Fibroblast of lung (primary cell): ENCODE results near the gene NCSTN. TPM values are rescaled to one million over a fixed set of nuclear protein-coding genes. Genes with fewer than 3 reads are reported as not detected.

ENCODE experiments used
- DNase-seq, 2 donors: peaks; one replicate each; pipeline versions ENCODE4 v3.0.0 to v3.0.0-alpha.2; 2010; ENCODE audit warnings: low read depth in 2 of 2
- H2AFZ ChIP-seq: 2 replicates; pipeline ENCODE4 v1.5.1; 2012; ENCODE audit warnings: low read length, control low read depth, inconsistent platforms
- H3K27ac ChIP-seq: 2 replicates; pipeline ENCODE4 v1.5.1; 2011; ENCODE audit warnings: low read length, control low read depth; ENCODE audit not compliant: insufficient read depth
- H3K27me3 ChIP-seq: 2 replicates; pipeline ENCODE4 v1.5.1; 2011; ENCODE audit warnings: mild to moderate bottlenecking, low read length; ENCODE audit not compliant: control insufficient read depth, insufficient read depth
- H3K36me3 ChIP-seq: 2 replicates; pipeline ENCODE4 v1.5.1; 2011; ENCODE audit warnings: low read length; ENCODE audit not compliant: control insufficient read depth, insufficient read depth
- H3K4me1 ChIP-seq: 2 replicates; pipeline ENCODE4 v1.5.1; 2011; ENCODE audit warnings: low read length; ENCODE audit not compliant: control insufficient read depth, insufficient read depth; ENCODE audit errors: extremely low read depth
- H3K4me2 ChIP-seq: 2 replicates; pipeline ENCODE4 v1.5.1; 2011; ENCODE audit warnings: low read length, control low read depth; ENCODE audit not compliant: insufficient read depth; ENCODE audit errors: extremely low read depth
- H3K4me3 ChIP-seq, 4 experiments: fragments of 200-600 bp in 1 of 4; sonication (generic) in 1 of 4; replicated peaks in 1 of 4; 2 replicates each; pipeline ENCODE4 v1.5.1; 2011 to 2016; ENCODE audit warnings: low read length in 4 of 4, low read depth in 3 of 4, mild to moderate bottlenecking in 3 of 4, control low read depth in 2 of 4, inconsistent platforms in 1 of 4, mixed read lengths in 1 of 4; ENCODE audit not compliant: insufficient read depth in 1 of 4; ENCODE audit errors: control extremely low read depth in 1 of 4
- H3K79me2 ChIP-seq: 2 replicates; pipeline ENCODE4 v1.5.1; 2012; ENCODE audit warnings: mild to moderate bottlenecking, low read length, inconsistent platforms; ENCODE audit not compliant: control insufficient read depth, insufficient read depth
- H3K9ac ChIP-seq: 2 replicates; pipeline ENCODE4 v1.5.1; 2011; ENCODE audit warnings: mild to moderate bottlenecking, low read length, control low read depth; ENCODE audit not compliant: insufficient read depth
- H3K9me3 ChIP-seq: 2 replicates; pipeline ENCODE4 v1.5.1; 2012; ENCODE audit warnings: low read depth, low read length; ENCODE audit not compliant: control insufficient read depth, insufficient read depth
- H4K20me1 ChIP-seq: 2 replicates; pipeline ENCODE4 v1.5.1; 2011; ENCODE audit warnings: low read length; ENCODE audit not compliant: control insufficient read depth, insufficient read depth; ENCODE audit errors: extremely low read depth
- EZH2 ChIP-seq: IDR thresholded peaks from 2 replicates; pipeline ENCODE4 v1.5.1; 2012; ENCODE audit warnings: low read length, control low read depth, mild to moderate bottlenecking; ENCODE audit errors: missing control alignments
- polyA plus RNA-seq, 2 donors: library from polyadenylated mRNA; depleted of rRNA in 1 of 2; stranded (reverse) in 1 of 2; unstranded in 1 of 2; fragments of >200 nt; gene quantifications; 2 replicates each; pipeline ENCODE4 v1.2.1, GENCODE V29; 2011 to 2012; ENCODE audit warnings: missing spikeins in 1 of 2
- total RNA-seq: library from RNA; depleted of rRNA; stranded (reverse); fragments of >200 nt; gene quantifications from 2 replicates; pipeline ENCODE4 v1.2.1, GENCODE V29; 2014
- TF ChIP-seq, protein P1 (sequence below), 2 donors: IDR thresholded peaks in 1 of 2; conservative IDR thresholded peaks in 1 of 2; 1 replicate in 1 of 2; 2 replicates in 1 of 2; pipeline ENCODE4 v1.5.1; 2011 to 2012; ENCODE audit warnings: low read length in 2 of 2, control low read depth in 1 of 2, inconsistent platforms in 1 of 2, low read depth in 1 of 2, mild to moderate bottlenecking in 1 of 2

The NCSTN gene
- total and polyA plus RNA-seq, 2 donors (not counting 1 experiment from before 2014, with no cell fraction given) = 97.1 to 188 TPM

DNA sequence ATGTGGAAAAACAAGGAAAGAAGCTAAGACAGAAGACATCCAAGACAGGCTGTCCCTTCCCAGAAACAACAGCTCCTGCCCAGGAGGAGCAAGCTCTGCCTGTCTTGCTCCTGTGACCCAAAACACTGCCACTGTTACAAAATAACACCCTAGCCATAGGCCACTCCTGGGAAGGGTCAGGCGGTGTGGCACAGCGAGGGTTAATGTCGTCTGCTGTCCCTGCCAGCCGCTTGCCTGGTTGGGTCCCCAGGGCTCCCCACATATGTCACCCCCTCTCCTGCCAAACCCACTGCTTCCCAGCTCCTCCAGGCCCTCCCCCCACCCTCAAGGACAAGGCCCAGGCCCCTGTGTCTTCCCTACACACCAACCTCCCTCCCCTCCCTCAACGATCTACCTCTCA lies 19.8 kb downstream of the NCSTN start:
- H4K20me1 ChIP-seq = no peaks in the 10 kb centered on the region
- no peak for TF ChIP-seq EZH2
- TF ChIP-seq, protein P1, sequence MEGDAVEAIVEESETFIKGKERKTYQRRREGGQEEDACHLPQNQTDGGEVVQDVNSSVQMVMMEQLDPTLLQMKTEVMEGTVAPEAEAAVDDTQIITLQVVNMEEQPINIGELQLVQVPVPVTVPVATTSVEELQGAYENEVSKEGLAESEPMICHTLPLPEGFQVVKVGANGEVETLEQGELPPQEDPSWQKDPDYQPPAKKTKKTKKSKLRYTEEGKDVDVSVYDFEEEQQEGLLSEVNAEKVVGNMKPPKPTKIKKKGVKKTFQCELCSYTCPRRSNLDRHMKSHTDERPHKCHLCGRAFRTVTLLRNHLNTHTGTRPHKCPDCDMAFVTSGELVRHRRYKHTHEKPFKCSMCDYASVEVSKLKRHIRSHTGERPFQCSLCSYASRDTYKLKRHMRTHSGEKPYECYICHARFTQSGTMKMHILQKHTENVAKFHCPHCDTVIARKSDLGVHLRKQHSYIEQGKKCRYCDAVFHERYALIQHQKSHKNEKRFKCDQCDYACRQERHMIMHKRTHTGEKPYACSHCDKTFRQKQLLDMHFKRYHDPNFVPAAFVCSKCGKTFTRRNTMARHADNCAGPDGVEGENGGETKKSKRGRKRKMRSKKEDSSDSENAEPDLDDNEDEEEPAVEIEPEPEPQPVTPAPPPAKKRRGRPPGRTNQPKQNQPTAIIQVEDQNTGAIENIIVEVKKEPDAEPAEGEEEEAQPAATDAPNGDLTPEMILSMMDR (conservative IDR thresholded peaks at IDR 0.05 in 1 of 2, IDR thresholded peaks at IDR 0.05 in 1 of 2; ENCODE audit: low read depth in 1 of 2, low read length in 2 of 2) = no peak
- DNase-seq = no peak
- no peak overlapping the region for H3K4me2 ChIP-seq
- H3K9me3 ChIP-seq = no peaks in the 10 kb centered on the region
- no peak overlapping the region for H2AFZ ChIP-seq
- H3K4me1 ChIP-seq = no peaks in the 10 kb centered on the region
- no peak overlapping the region for H3K9ac ChIP-seq
- no peaks in the 10 kb centered on the region for H3K79me2 ChIP-seq
- peaks cover 8% of the 10 kb centered on the region for H3K36me3 ChIP-seq
- H3K27ac ChIP-seq = no peak overlapping the region
- H3K4me3 ChIP-seq = no peak overlapping the region
- H3K27me3 ChIP-seq = no peaks in the 10 kb centered on the region

DNA sequence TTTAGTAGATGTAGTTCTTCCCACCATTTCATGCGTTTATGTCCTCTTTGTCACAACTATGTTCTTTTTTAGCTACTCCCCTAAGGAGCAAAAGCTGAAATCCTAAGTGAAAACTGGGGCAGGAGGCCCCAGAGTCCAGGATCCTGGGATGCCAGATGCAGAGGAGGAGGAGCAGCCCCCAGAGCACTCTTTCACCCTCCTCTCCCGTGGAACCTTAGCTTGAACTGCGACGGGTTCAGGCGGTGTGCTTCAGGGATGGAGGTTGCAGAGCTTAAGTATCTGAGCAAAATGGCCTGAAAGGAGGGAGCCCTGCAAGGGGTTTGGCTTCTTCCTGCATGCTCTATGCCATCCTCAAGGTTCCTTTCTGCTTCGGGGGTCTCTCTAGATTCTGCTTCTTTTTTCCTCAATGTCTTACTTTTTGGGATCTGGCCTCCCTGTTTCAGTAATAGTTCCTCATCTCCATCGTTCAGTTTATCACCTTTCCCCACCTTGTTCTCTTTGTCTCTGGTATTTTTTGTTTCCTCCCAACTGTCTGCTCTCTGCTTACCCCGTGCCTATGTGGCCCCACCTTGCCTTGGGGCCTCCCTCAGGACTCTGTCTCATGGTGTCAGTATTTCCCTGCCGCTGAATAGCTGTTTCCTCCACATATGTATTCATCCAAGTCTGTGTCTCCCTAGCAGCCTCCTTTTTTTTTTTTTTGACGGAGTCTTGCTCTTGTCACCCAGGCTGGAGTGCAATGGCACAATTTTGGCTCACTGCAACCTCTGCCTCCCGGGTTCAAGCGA lies 21.0 kb downstream of the NCSTN start:
- no peak for TF ChIP-seq EZH2
- TF ChIP-seq, protein P1 (conservative IDR thresholded peaks at IDR 0.05 in 1 of 2, IDR thresholded peaks at IDR 0.05 in 1 of 2; ENCODE audit: low read depth in 1 of 2, low read length in 2 of 2) = no peak
- no peak for DNase-seq

DNA sequence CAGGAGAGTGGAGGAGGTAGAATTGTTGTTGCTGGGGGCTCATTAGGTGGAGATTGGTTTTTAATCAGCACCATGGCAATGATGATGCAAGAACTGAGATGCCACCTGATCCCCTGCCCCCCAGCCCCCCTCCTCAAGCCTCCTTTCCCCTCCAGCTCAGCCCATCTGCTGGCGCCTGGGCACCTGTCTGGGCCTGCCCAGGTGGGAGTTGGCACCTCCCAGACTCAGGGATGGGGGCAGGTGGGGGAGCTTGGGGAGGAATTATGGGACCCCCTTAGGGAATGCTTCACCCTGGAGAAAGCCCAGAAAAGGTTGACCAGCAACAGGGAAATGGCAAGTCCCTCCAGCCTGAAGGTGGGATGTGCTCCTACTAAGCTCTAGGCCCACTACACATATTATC lies 22.1 kb downstream of the NCSTN start:
- TF ChIP-seq, protein P1 (conservative IDR thresholded peaks at IDR 0.05 in 1 of 2, IDR thresholded peaks at IDR 0.05 in 1 of 2; ENCODE audit: low read depth in 1 of 2, low read length in 2 of 2) = no peak
- TF ChIP-seq EZH2 = no peak
- no peak overlapping the region for H2AFZ ChIP-seq

More for the DNA sequence above, 21.0 kb downstream of the NCSTN start:
- H3K9me3 ChIP-seq = no peaks in the 10 kb centered on the region
- H3K4me1 ChIP-seq = no peaks in the 10 kb centered on the region
- no peak overlapping the region for H3K4me3 ChIP-seq
- no peak overlapping the region for H2AFZ ChIP-seq
- H3K4me2 ChIP-seq = no peak overlapping the region
- H3K27me3 ChIP-seq = no peaks in the 10 kb centered on the region
- H3K27ac ChIP-seq = no peak overlapping the region
- no peak overlapping the region for H3K9ac ChIP-seq
- H4K20me1 ChIP-seq = no peaks in the 10 kb centered on the region
- H3K36me3 ChIP-seq = peaks cover 6% of the 10 kb centered on the region
- H3K79me2 ChIP-seq = no peaks in the 10 kb centered on the region

More for the DNA sequence above, 22.1 kb downstream of the NCSTN start:
- H3K27me3 ChIP-seq = no peaks in the 10 kb centered on the region
- no peak overlapping the region for H3K9ac ChIP-seq
- DNase-seq = no peak
- H3K4me2 ChIP-seq = no peak overlapping the region
- H3K36me3 ChIP-seq = peaks cover 2% of the 10 kb centered on the region
- H3K9me3 ChIP-seq = no peaks in the 10 kb centered on the region
- no peak overlapping the region for H3K27ac ChIP-seq
- no peaks in the 10 kb centered on the region for H3K79me2 ChIP-seq
- H3K4me3 ChIP-seq = no peak overlapping the region
- no peaks in the 10 kb centered on the region for H3K4me1 ChIP-seq
- no peaks in the 10 kb centered on the region for H4K20me1 ChIP-seq
